IPS DF 4.7 (cell line): ENCODE results near the gene RBM23.
"Not testable (repeated sequence)": the region's sequence is repeated elsewhere in the genome, so short reads cannot be mapped to it uniquely, and the experiment has no call there.

Experiments used
- DNase-seq: peaks from one replicate; pipeline ENCODE4 v3.0.0-alpha.2; 2013; ENCODE audit warnings: low spot score; ENCODE audit errors: extremely low read depth

Gene RBM23

DNA sequence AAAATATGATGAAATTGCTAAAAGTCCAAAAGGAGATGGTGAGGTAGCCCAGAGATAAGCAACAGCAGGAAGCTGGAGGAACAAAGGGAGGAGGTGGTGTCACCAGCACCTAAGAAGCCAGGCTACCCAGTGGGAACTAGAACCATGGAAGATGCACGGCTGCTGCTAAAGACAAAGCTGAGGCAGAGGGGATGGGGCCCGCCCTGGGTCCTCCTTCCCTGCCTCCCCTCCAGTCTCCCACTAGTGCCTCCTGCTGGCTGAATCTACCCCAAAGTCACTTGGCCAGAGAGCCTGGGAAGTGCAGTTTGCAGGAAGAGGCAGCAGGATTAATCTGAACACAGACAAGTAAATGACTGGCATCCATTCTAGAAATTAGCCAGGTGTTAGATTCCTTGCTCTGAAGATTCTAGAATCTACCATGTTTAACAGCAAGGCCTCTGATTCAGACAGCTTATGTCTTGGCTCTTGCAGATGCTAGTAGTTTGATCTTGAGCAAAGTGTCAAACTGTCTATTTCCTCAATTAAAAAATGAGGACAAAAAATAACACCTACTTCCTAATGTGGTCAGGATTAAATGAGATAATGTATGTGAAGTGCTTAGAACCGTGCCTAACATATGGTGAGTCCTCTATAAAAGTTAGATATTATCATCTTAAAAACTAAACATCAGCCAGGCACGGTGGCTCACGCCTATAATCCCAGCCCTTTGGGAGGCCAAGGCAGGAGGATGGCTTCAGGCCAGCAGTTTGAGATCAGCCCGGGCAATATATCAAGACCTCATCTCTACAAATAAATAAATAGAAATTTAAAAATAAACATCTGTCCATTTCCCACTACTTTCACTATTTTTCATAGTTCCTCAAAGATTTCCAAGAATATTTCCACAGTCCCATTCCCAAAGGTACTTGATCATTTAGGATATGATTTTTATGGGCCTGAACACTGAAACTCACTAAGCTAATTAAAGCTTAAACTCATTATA is 53.2 kb downstream of the RBM23 start:
- no peak for DNase-seq

- DNase-seq, result no peak
Measured at GRCh38 chr14:22864979-22865378, 54.0 kb downstream of the RBM23 start.

GRCh38 chr14:22861651-22862050 is 57.3 kb downstream of the RBM23 start:
- no peak for DNase-seq

- DNase-seq, result not testable (repeated sequence)
Measured at GRCh38 chr14:22860377-22860776, 58.6 kb downstream of the RBM23 start.

GRCh38 chr14:22856428-22856827 is 62.5 kb downstream of the RBM23 start:
- no peak for DNase-seq

GRCh38 chr14:22854963-22855724 is 63.8 kb downstream of the RBM23 start:
- no peak for DNase-seq

DNA sequence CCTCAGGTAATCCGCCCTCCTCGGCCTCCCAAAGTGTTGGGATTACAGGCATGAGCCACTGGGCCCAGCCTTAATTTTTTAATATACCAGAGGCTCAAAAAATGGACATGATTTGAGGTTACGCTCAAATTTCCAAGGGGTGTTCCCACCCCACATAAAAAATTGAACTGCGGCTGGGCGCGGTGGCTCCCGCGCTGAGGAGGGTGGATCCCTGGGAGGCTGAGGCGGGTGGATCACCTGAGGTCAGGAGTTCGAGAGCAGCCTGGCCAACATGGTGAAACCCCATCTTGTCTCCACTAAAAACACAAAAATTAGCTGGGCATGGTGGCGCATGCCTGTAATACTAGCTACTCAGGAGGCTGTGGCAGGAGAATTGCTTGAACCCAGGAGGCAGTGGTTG is 64.7 kb downstream of the RBM23 start:
- not testable (repeated sequence) for DNase-seq

DNA sequence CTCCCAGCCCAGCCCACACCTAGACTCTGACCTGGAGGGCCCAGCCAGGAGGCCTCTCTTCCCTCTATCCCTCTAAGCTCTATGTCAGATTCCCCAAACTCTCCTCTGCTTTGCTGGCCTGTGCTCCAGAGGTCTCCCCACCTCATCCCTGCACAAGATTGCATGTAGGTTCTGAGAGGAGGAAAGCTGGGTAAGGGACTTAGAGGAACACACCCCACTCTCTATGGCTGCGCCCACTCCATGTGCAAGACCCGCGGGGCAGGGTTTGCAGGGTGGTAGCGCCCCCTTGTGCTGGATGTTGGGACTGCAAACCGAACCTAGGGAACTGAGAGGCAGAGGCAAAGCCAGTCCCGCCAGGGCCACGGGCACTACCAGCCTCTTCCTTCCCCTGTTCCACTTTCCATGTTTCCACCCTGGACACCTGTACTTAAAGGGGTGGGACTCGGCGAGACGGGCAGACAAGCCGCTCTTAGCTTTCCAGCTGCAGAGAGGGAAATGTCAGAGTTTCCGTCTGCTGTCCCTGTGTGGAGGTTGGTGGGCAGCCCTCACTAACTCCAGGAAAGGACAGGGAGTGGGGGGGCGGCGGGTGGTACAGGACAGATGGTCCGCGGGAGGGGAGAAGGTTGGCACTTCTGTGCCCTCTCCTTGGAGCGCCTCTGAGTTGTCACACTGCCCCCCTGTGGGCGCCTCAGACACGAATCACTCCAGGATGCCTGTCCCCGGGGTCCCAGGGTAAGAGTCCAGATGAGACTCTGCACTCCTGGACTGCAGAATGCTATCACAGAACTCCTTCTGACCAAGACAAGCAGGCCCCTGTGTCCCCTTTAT is 65.8 kb downstream of the RBM23 start:
- DNase-seq, result no peak

DNA sequence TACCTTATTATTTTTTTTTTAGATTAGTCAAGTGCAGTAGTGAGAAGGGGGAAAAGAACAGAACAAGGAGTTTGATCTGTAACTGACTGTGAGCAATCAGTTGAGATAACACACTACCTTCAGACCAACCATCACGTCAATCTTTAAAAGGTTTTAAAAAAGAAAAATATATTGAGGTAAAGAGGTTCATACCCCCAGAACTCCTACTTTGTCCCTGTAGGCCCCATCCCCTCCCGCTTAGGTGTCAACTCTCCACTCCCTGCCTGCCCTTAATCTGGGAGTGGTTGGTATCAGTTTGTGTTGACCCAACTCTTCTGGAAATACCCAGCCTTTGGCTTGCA is 66.4 kb downstream of the RBM23 start:
- no peak for DNase-seq

GRCh38 chr14:22852178-22852577 is 66.8 kb downstream of the RBM23 start:
- not testable (repeated sequence) for DNase-seq

GRCh38 chr14:22850944-22851764 is 67.8 kb downstream of the RBM23 start:
- no peak for DNase-seq

GRCh38 chr14:22849212-22849819 is 69.6 kb downstream of the RBM23 start:
- DNase-seq, result no peak

DNA sequence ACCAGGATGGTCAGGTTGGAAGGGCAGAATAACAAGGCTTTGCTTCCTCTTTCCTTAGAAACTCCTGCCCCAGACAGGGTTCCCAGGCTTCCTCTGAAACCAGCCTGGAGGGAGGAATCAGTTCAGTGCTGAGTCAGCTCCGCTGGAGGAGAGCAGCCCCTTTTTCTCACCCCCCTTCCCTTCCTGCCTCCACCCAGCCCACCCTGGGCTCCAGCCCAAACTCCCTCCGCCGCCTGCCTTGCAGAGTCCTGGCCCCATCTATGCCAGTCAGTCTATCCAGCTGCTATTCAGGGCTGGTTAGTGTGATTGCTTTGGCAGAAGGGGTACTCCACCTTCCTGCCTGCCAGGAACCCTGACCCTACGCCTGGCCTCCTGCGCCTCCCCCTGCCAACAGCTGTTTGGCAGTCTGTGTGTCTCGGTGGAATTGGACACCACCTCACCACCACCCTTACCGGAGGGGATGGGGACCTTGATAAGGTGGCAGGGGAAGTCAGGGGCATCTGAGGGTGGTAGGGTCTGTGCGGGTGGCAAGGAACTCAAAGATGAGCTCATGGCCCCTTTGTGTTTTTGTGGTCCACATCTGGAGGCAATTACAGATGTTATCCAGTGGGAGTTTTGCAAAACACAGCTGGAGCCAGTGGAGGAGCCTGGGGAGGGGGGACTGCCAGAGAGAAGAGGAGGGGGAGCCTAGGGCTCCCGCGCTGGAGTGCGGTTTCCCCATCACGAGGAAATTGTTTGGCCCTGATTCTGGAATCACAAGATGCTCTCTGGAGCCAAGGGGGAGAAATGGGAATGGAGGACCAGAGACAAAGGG is 70.4 kb downstream of the RBM23 start:
- no peak for DNase-seq

DNA sequence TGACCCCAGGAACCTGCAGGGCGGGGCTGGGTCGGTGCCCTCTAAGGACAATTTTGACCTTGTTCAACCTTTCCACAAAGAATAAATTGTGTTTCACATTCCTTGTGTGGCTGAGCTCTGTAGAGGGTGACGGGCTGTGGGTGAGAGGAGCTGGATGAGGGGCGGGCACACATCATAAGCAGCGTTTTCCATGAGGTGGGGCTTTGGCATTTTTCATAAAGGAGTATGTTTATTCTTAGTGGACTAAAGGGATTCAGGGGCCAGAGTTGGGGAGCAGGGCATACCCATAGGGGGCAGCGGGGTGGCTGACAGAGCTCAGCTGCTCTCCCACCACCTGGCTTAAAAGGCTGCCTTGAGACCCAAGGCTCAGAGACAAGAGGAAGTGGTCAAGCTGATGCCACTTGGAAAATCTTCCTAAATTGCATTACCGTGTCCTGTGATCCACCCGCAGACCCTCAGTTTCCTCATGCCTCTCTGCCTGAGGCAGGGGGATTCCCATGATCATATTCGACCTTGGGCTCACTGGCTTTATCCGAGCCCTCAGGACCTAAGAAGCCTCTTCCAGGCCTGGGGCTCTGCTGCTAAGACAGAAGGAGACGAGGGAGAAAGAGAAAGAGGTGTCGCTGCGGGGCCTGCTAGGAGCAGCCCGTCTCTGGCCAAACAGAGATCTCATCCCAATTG is 71.1 kb downstream of the RBM23 start:
- no peak for DNase-seq

- DNase-seq, result no peak
Measured at GRCh38 chr14:22846811-22847307, 72.1 kb downstream of the RBM23 start.

DNA sequence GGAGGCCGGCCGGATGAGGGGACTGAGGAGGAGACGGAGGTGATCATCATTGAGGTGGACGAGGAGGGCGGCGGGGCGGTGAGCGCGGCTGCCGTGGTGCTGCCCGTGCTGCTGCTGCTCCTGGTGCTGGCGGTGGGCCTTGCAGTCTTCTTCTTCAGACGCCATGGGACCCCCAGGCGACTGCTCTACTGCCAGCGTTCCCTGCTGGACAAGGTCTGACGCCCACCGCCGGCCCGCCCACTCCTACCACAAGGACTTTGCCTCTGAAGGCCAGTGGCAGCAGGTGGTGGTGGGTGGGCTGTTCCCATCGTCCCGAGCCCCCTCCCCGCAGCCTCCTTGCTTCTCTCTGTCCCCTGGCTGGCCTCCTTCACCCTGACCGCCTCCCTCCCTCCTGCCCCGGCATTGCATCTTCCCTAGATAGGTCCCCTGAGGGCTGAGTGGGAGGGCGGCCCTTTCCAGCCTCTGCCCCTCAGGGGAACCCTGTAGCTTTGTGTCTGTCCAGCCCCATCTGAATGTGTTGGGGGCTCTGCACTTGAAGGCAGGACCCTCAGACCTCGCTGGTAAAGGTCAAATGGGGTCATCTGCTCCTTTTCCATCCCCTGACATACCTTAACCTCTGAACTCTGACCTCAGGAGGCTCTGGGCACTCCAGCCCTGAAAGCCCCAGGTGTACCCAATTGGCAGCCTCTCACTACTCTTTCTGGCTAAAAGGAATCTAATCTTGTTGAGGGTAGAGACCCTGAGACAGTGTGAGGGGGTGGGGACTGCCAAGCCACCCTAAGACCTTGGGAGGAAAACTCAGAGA is 72.9 kb downstream of the RBM23 start:
- no peak for DNase-seq

- no peak for DNase-seq
Measured at GRCh38 chr14:22845103-22845394, 73.9 kb downstream of the RBM23 start.
